Muscle of leg (tissue), 11 donors: Measurements from ENCODE around the gene PDE11A. TPM values are rescaled to one million over a fixed set of nuclear protein-coding genes. Genes with fewer than 3 reads are reported as not detected.

Experiments
- DNase-seq: peaks from one replicate; pipeline ENCODE4 v3.0.0; 2013
- H3K27ac ChIP-seq: one replicate; pipeline ENCODE4 v1.5.1; 2013; ENCODE audit warnings: mild to moderate bottlenecking, low read length, control low read depth
- H3K27me3 ChIP-seq: one replicate; pipeline ENCODE4 v1.6.1; 2013; ENCODE audit warnings: low read length; ENCODE audit not compliant: control insufficient read depth, insufficient read depth
- H3K36me3 ChIP-seq: one replicate; pipeline ENCODE4 v1.6.1; 2013; ENCODE audit warnings: low read length; ENCODE audit not compliant: control insufficient read depth, insufficient read depth
- H3K4me1 ChIP-seq: one replicate; pipeline ENCODE4 v1.6.1; 2013; ENCODE audit warnings: low read length; ENCODE audit not compliant: control insufficient read depth, insufficient read depth
- H3K4me3 ChIP-seq: one replicate; pipeline ENCODE4 v1.5.1; 2013; ENCODE audit warnings: low read length, control low read depth
- H3K9me3 ChIP-seq: replicated peaks from 2 replicates; pipeline ENCODE4 v1.6.1; 2013; ENCODE audit warnings: low read depth, low read length; ENCODE audit not compliant: control insufficient read depth
- WGBS: methylation state at CpG from one replicate; pipeline ENCODE4 v1.1.5; 2013; ENCODE audit warnings: missing lambda C conversion rate; ENCODE audit not compliant: insufficient coverage; 5-methylcytosine and 5-hydroxymethylcytosine counted together
- polyA plus RNA-seq, 8 donors: library from polyadenylated mRNA; unstranded; fragments of 120-200 nt; gene quantifications; one replicate each; pipeline versions ENCODE4 v1.2.1 to v1.2.3, GENCODE V29; 2013; ENCODE audit warnings: inconsistent platforms in 1 of 8, low replicate concordance in 1 of 8; ENCODE audit not compliant: insufficient read length in 8 of 8, insufficient read depth in 1 of 8
- total RNA-seq: library from RNA; stranded (reverse); fragments of 120-200 nt; gene quantifications from one replicate; pipeline ENCODE4 v1.2.4, GENCODE V29; 2013

The PDE11A gene
- total and polyA plus RNA-seq, 9 donors: 0.36 to 2.6 (median 0.62) TPM

DNA sequence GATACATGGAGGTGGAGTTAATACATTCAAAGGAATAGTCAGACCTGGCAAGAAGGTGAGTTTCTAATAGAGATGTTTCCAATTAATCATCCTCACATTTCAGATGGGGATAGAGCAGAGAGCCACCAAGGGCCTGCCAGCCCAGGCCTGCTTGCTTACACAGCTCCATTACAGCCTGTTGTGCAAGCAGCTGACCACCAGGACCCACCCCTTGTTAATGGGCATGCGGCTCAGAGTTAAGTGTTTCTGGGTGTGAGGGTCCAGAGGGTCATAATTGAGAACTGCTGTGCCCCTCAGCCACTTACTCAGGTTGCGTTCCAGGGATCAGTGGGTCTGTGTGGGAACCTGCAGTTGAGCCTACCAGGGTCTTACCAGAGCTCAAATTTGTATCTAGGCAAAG lies 480.2 kb downstream of the PDE11A start:
- H3K36me3 ChIP-seq: no peaks in the 10 kb centered on the region
- no peaks in the 10 kb centered on the region for H3K27me3 ChIP-seq
- H3K9me3 ChIP-seq: no peaks in the 10 kb centered on the region
- 100% methylated on average over 1 of the region's 2 CpGs for WGBS
- H3K27ac ChIP-seq: no peak overlapping the region
- no peak for DNase-seq
- no peak overlapping the region for H3K4me3 ChIP-seq
- peaks cover 18% of the 10 kb centered on the region for H3K4me1 ChIP-seq

- peaks cover 29% of the 10 kb centered on the region for H3K4me1 ChIP-seq
- H3K27ac ChIP-seq: no peak overlapping the region
- no peak overlapping the region for H3K4me3 ChIP-seq
- H3K9me3 ChIP-seq: no peaks in the 10 kb centered on the region
- no peaks in the 10 kb centered on the region for H3K27me3 ChIP-seq
- H3K36me3 ChIP-seq: no peaks in the 10 kb centered on the region
- 60% methylated on average over 1 of the region's 1 CpG for WGBS
- DNase-seq: no peak
Observed at GRCh38 chr2:177589186-177589585, 483.4 kb downstream of the PDE11A start.

DNA sequence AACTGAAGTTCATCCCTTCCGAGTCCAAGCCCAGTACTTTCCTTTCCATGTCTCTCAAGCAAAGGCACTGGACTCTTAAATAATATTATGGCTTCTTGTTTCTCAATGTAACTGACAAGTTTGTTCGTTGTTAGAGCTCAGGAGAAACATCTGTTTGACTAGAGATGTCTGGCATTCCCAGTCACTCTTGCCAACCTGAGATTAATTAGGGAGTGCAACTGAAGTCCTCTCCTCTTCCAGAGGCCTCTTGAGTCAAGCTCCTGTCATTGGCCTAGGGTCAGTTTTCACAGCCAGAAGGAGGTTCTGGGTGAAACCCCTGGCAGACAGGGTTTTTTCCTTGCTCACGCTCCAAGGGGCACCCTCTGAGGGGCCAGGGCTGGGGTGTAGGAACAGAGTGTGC lies 483.9 kb downstream of the PDE11A start:
- H3K27me3 ChIP-seq: no peaks in the 10 kb centered on the region
- H3K27ac ChIP-seq: no peak overlapping the region
- no peak overlapping the region for H3K4me3 ChIP-seq
- no CpG with 5 or more reads among the region's 3 CpGs for WGBS
- no peaks in the 10 kb centered on the region for H3K36me3 ChIP-seq
- peaks cover 29% of the 10 kb centered on the region for H3K4me1 ChIP-seq
- DNase-seq: no peak
- no peaks in the 10 kb centered on the region for H3K9me3 ChIP-seq

DNA sequence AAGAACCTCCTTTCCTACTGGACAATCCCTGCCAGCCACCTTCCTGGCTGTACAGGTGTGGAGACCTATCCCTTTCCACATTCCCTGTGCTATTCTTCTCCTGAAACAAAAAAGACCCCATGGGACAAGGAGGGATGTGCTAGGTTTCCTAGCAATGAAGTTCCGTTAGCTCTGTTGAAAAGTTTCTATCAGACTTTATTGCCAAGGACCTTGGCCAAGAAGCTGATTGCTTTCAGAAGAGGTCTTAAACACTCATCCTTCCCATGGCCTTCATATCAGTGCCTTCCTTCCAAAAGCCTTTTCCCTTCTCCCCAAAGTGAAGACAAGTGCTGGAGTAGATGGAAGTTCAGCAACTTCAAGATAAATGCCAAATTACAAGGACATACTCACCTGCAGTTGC lies 485.2 kb downstream of the PDE11A start:
- Histone ChIP-seq H3K4me3 (no peak overlapping the region), H3K36me3 (no peaks in the 10 kb centered on the region), H3K9me3 (no peaks in the 10 kb centered on the region), H3K27me3 (no peaks in the 10 kb centered on the region), H3K27ac (no peak overlapping the region), H3K4me1 (peaks cover 29% of the 10 kb centered on the region)
- WGBS: 40% methylated on average over 1 of the region's 1 CpG
- DNase-seq: peak; percentile 85

DNA sequence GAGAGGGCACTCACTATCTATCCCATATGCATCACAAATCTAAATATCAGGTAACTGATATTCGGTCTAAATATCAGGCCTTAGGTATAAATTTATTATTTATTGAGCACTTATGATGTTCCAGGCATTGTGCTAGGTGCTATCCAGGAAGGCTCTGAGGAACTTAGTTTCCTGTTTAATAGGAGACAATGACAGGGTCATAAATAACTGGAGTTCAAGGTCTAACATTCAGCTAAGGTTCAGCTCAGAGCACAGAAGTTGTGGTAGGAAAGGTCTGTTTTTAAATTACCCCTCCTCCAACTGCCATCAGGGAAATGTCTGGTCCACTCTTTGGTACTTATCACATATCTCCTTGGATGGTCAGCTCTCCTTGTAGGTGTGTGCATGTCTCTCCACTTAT lies 486.4 kb downstream of the PDE11A start:
- Histone ChIP-seq H3K9me3 (no peaks in the 10 kb centered on the region), H3K36me3 (no peaks in the 10 kb centered on the region), H3K4me1 (peaks cover 29% of the 10 kb centered on the region), H3K27me3 (no peaks in the 10 kb centered on the region), H3K4me3 (no peak overlapping the region), H3K27ac (no peak overlapping the region)
- WGBS: no CpG with 5 or more reads among the region's 1 CpG
- DNase-seq: no peak

GRCh38 chr2:177585234-177585863 lies 487.2 kb downstream of the PDE11A start:
- Histone ChIP-seq H3K27me3 (no peaks in the 10 kb centered on the region), H3K4me1 (peaks cover 29% of the 10 kb centered on the region), H3K4me3 (no peak overlapping the region), H3K36me3 (no peaks in the 10 kb centered on the region), H3K27ac (peak overlapping the region; percentile 49), H3K9me3 (no peaks in the 10 kb centered on the region)
- DNase-seq: peak; percentile 80
- no CpG with 5 or more reads among the region's 5 CpGs for whole genome bisulfite sequencing

DNA sequence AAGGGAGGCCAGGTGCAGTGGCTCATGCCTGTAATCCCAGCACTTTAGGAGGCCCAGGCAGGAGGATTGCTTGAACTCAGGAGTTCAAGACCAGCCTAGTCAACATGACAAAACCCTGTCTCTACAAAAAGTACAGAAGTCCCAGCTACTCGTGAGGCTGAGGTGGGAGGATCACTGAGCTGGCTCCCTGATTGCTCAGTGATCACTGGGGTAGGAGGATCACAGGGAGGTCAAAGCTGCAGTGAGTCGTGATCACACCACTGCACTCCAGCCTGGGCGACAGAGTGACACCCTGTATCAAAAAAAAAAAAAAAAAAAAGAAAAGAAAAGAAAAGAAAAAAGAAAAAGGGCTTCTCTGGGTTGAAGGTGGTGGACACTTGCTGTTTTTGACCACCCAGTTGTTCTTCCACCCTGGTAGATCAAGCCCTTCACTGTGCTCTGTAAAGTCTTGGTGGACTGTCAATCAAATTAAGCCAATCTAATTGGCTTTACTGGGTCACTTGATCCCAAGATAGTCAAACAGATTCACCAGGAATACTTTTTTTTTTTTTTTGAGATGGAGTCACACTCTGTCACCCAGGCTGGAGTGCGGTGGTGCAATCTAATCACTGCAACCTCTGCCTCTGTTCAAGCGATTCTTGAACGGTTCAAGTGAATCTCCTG lies 488.4 kb downstream of the PDE11A start:
- Histone ChIP-seq H3K27ac (peak overlapping the region; percentile 49), H3K9me3 (no peaks in the 10 kb centered on the region), H3K36me3 (no peaks in the 10 kb centered on the region), H3K27me3 (no peaks in the 10 kb centered on the region), H3K4me3 (no peak overlapping the region), H3K4me1 (peaks cover 26% of the 10 kb centered on the region)
- 60% methylated on average over 1 of the region's 6 CpGs for WGBS
- no peak for DNase-seq

DNA sequence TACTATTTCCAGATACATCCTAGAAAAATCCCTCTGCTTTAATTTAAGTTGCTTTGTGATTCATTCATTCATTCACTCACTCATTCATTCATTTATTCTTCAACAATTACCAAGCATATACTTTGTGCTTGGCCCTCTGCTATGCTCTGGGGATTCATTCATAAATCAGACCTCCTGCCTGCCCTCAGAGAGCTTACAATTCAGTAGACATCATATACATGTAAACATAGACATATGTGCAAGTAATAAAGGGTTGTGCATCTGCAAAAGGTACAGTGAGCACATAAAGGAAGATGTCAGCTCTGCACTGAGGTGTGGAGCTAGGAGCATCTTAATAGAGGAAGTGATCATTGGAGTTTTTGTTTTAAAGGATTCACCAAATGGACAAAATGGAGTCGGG lies 490.6 kb downstream of the PDE11A start:
- H3K27ac ChIP-seq: no peak overlapping the region
- H3K27me3 ChIP-seq: no peaks in the 10 kb centered on the region
- WGBS: 82% methylated on average over 1 of the region's 1 CpG
- H3K4me3 ChIP-seq: no peak overlapping the region
- DNase-seq: no peak
- H3K4me1 ChIP-seq: peaks cover 17% of the 10 kb centered on the region
- no peaks in the 10 kb centered on the region for H3K36me3 ChIP-seq
- H3K9me3 ChIP-seq: no peaks in the 10 kb centered on the region

DNA sequence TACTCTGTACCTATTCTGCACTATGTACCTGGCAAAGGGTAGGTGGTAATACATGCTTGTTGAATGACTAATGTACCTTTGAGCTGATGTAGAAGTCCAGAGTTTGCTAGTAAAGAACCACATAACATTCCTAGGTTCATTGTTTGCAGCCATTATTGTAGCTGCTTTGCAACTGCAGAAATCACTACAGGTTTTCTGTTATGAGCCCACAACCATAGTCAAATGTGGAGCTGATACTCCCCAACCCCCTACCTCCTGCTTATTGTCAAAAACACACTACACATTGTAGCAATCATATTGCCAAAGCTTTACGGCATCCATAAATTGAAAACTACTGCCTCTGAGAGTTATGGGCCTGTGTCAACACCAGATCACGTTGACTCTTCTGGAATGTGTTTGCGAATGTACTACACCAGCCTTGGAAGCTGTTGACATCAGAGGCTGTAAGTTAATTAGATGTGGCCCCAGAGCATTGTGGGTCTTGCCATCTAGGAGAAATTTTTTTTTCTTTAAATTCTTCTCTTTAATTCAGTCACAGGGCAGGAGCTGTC lies 493.0 kb downstream of the PDE11A start:
- Histone ChIP-seq H3K27ac (no peak overlapping the region), H3K4me1 (peaks cover 2% of the 10 kb centered on the region), H3K27me3 (no peaks in the 10 kb centered on the region), H3K36me3 (no peaks in the 10 kb centered on the region), H3K9me3 (no peaks in the 10 kb centered on the region), H3K4me3 (no peak overlapping the region)
- WGBS: 65% methylated on average over 2 of the region's 3 CpGs
- no peak for DNase-seq

DNA sequence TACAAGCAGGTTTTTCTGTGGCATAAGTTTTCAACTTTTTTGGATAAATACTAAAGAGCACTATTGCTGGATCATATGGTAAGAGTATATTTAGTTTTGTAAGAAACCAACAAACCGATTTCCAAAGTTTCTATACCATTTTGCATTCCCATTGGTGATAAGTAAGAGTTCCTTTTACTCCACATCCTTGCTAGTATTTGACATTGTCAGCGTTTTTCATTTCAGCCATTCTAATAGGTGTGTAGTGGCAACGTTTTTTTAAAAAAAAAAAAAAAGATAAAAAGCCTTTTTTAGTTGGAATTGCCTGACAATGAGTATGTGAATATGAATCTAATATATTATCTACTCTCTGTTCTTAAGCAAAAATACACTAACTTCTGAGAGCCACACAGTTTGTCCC lies 494.1 kb downstream of the PDE11A start:
- no CpG with 5 or more reads among the region's 3 CpGs for WGBS
- Histone ChIP-seq H3K4me3 (no peak overlapping the region), H3K9me3 (no peaks in the 10 kb centered on the region), H3K27ac (no peak overlapping the region), H3K27me3 (no peaks in the 10 kb centered on the region), H3K4me1 (no peaks in the 10 kb centered on the region), H3K36me3 (no peaks in the 10 kb centered on the region)
- DNase-seq: no peak
